SK-N-SH treated with all-trans-retinoic acid at 6 μM for 48 hours (cell line): ENCODE measurements around the gene MATK.

Experiments
- ATAC-seq: fragments of 200-7000 bp; cut with Tn5 transposase; 3 replicates; pipeline ENCODE4 v1.9.1; 2020; ENCODE audit warnings: mild to moderate bottlenecking, moderate library complexity
- ARNTL ChIP-seq: fragments of 450-650 bp; formaldehyde crosslinking; IDR thresholded peaks from 2 replicates; pipeline ENCODE4 v1.5.0; 2020; ENCODE audit warnings: low read depth, mild to moderate bottlenecking, moderate library complexity, borderline replicate concordance
- BACH2 ChIP-seq: fragments of 250-450 bp; sonication (Bioruptor Pico); IDR thresholded peaks from 2 replicates; pipeline ENCODE4 v1.9.0; 2021; ENCODE audit warnings: mild to moderate bottlenecking, borderline replicate concordance
- CREB5 ChIP-seq: fragments of 250-450 bp; sonication (Bioruptor Pico); IDR thresholded peaks from 2 replicates; pipeline ENCODE4 v1.5.1; 2020; ENCODE audit warnings: low read depth, mild to moderate bottlenecking, moderate library complexity
- CSDC2 ChIP-seq: fragments of 250-450 bp; sonication (Bioruptor Pico); IDR thresholded peaks from 2 replicates; pipeline ENCODE4 v1.5.0; 2020; ENCODE audit warnings: mild to moderate bottlenecking, moderate library complexity
- ESRRG ChIP-seq: fragments of 250-450 bp; sonication (Bioruptor Pico); IDR thresholded peaks from 2 replicates; pipeline ENCODE4 v1.6.1; 2021; ENCODE audit warnings: mild to moderate bottlenecking
- GLIS3 ChIP-seq: fragments of 250-450 bp; sonication (Bioruptor Pico); IDR thresholded peaks from 2 replicates; pipeline ENCODE4 v1.5.0; 2020; ENCODE audit warnings: mild to moderate bottlenecking, moderate library complexity
- ISL1 ChIP-seq: fragments of 250-450 bp; sonication (Bioruptor Pico); IDR thresholded peaks from 2 replicates; pipeline ENCODE4 v2.1.2; 2022; ENCODE audit warnings: mild to moderate bottlenecking, moderate library complexity
- OSR1 ChIP-seq: fragments of 250-450 bp; sonication (Bioruptor Pico); IDR thresholded peaks from 2 replicates; pipeline ENCODE4 v1.8.0; 2022; ENCODE audit warnings: moderate library complexity, mild to moderate bottlenecking, inconsistent platforms
- PPARA ChIP-seq: fragments of 250-450 bp; sonication (Bioruptor Pico); IDR thresholded peaks from 2 replicates; pipeline ENCODE4 v1.5.0; 2020; ENCODE audit warnings: mild to moderate bottlenecking, borderline replicate concordance
- RARB ChIP-seq: fragments of 250-450 bp; sonication (Bioruptor Pico); IDR thresholded peaks from 2 replicates; pipeline ENCODE4 v1.8.0; 2021; ENCODE audit warnings: mild to moderate bottlenecking, moderate library complexity
- SNAI2 ChIP-seq: fragments of 250-450 bp; sonication (Bioruptor Pico); IDR thresholded peaks from 2 replicates; pipeline ENCODE4 v1.5.0; 2020; ENCODE audit warnings: mild to moderate bottlenecking, moderate library complexity
- TCF4 ChIP-seq: fragments of 250-450 bp; sonication (Bioruptor Pico); IDR thresholded peaks from 2 replicates; pipeline ENCODE4 v1.8.0; 2021; ENCODE audit warnings: mild to moderate bottlenecking, moderate library complexity, borderline replicate concordance
- TOX ChIP-seq: fragments of 250-450 bp; sonication (Bioruptor Pico); IDR thresholded peaks from 2 replicates; pipeline ENCODE4 v1.8.0; 2021; ENCODE audit warnings: mild to moderate bottlenecking, moderate library complexity, borderline replicate concordance
- ZFP3 ChIP-seq: fragments of 250-450 bp; sonication (Bioruptor Pico); IDR thresholded peaks from 2 replicates; pipeline ENCODE4 v1.5.0; 2020; ENCODE audit warnings: mild to moderate bottlenecking, moderate library complexity
- ZNF565 ChIP-seq: fragments of 450-650 bp; formaldehyde crosslinking; conservative IDR thresholded peaks from 2 replicates; pipeline ENCODE4 v1.5.0; 2020; ENCODE audit warnings: low read depth, mild to moderate bottlenecking, moderate library complexity
- ZNF8 ChIP-seq: fragments of 450-650 bp; formaldehyde crosslinking; IDR thresholded peaks from 2 replicates; pipeline ENCODE4 v1.5.0; 2020; ENCODE audit warnings: mild to moderate bottlenecking, moderate library complexity
- TF ChIP-seq, protein P1 (sequence below): fragments of 250-450 bp; sonication (Bioruptor Pico); IDR thresholded peaks from 2 replicates; pipeline ENCODE4 v1.5.0; 2020; ENCODE audit warnings: mild to moderate bottlenecking, moderate library complexity
- TF ChIP-seq, protein P2 (sequence below): fragments of 250-450 bp; sonication (Bioruptor Pico); IDR thresholded peaks from 2 replicates; pipeline ENCODE4 v1.5.1; 2021; ENCODE audit warnings: mild to moderate bottlenecking, moderate library complexity

MATK gene

DNA sequence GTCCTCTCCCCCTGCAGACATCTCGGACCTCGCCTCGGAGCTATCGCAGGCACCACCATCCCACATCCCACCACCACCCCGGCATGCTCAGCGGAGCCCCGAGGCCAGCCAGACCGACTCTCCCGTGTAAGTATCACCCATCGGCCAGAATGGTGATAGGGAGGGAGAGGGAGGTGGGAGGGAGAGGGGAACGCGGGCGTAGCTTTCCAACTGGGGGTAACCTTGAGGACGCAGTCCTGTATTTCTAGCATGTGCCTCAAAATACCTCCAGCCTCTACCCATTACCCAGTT lies 51.9 kb downstream of the MATK start:
- TF ChIP-seq TCF4 (CRISPR knock-in tag) (no peak), SNAI2 (CRISPR knock-in tag) (no peak), ESRRG (CRISPR knock-in tag) (no peak), CSDC2 (no peak), ARNTL (no peak), ZNF8 (no peak)
- TF ChIP-seq, protein P1, sequence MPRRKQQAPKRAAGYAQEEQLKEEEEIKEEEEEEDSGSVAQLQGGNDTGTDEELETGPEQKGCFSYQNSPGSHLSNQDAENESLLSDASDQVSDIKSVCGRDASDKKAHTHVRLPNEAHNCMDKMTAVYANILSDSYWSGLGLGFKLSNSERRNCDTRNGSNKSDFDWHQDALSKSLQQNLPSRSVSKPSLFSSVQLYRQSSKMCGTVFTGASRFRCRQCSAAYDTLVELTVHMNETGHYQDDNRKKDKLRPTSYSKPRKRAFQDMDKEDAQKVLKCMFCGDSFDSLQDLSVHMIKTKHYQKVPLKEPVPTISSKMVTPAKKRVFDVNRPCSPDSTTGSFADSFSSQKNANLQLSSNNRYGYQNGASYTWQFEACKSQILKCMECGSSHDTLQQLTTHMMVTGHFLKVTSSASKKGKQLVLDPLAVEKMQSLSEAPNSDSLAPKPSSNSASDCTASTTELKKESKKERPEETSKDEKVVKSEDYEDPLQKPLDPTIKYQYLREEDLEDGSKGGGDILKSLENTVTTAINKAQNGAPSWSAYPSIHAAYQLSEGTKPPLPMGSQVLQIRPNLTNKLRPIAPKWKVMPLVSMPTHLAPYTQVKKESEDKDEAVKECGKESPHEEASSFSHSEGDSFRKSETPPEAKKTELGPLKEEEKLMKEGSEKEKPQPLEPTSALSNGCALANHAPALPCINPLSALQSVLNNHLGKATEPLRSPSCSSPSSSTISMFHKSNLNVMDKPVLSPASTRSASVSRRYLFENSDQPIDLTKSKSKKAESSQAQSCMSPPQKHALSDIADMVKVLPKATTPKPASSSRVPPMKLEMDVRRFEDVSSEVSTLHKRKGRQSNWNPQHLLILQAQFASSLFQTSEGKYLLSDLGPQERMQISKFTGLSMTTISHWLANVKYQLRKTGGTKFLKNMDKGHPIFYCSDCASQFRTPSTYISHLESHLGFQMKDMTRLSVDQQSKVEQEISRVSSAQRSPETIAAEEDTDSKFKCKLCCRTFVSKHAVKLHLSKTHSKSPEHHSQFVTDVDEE (CRISPR knock-in tag): no peak
- no peak; the same call in 2 of the 3 replicates for ATAC-seq

DNA sequence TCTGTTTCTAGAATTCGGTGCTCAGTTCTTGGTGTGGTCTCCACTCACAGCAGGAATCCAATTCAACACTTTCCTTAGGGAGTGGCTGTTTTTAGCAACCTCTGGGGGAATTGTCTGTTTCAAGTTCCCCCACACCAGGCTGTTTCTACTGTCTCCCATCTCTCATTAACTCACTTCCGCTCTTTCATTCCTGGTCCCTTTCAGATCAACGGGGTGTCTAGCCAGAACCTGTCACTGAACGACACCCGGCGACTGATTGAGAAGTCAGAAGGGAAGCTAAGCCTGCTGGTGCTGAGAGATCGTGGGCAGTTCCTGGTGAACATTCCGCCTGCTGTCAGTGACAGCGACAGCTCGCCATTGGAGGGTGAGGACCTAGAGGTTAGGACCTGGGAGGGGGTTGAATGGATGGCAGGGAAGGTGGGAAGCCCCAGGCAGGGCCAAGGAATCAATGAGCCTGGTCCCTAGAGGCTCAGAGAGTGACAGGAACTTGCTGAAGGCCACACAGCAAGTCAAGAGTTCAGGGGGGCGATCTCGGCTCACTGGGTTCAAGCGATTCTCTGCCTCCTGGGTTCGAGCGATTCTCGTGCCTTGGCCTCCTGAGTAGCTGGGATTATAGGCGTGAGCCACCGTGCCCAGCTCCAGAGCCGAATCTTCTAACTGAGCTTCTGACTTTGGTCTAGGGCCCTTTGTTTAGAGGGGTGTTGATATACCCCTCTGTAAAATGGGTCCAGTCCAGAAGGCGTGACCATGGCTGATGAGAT lies 52.5 kb downstream of the MATK start:
- no peak for TF ChIP-seq CREB5 (CRISPR knock-in tag)
- TF ChIP-seq PPARA (CRISPR knock-in tag): no peak
- TF ChIP-seq CSDC2: no peak
- TF ChIP-seq ISL1 (CRISPR knock-in tag): no peak
- TF ChIP-seq ZFP3 (CRISPR knock-in tag): no peak
- TF ChIP-seq ZNF565 (CRISPR knock-in tag): no peak
- ATAC-seq: no peak

- TF ChIP-seq TOX (no peak), TCF4 (CRISPR knock-in tag) (no peak), CREB5 (CRISPR knock-in tag) (no peak), RARB (CRISPR knock-in tag) (no peak), PPARA (CRISPR knock-in tag) (no peak), BACH2 (CRISPR knock-in tag) (no peak), OSR1 (CRISPR knock-in tag) (no peak)
- TF ChIP-seq, protein P1 (CRISPR knock-in tag): no peak
- TF ChIP-seq, protein P2, sequence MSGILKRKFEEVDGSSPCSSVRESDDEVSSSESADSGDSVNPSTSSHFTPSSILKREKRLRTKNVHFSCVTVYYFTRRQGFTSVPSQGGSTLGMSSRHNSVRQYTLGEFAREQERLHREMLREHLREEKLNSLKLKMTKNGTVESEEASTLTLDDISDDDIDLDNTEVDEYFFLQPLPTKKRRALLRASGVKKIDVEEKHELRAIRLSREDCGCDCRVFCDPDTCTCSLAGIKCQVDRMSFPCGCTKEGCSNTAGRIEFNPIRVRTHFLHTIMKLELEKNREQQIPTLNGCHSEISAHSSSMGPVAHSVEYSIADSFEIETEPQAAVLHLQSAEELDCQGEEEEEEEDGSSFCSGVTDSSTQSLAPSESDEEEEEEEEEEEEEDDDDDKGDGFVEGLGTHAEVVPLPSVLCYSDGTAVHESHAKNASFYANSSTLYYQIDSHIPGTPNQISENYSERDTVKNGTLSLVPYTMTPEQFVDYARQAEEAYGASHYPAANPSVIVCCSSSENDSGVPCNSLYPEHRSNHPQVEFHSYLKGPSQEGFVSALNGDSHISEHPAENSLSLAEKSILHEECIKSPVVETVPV (CRISPR knock-in tag): no peak
- TF ChIP-seq, all 23 proteins: peak for 0
- no peak for ATAC-seq
These were observed 54.1 kb downstream of the MATK start for GRCh38 chr19:3732108-3732507.

GRCh38 chr19:3730457-3730958 lies 55.7 kb downstream of the MATK start:
- no peak for ATAC-seq
- TF ChIP-seq BACH2 (CRISPR knock-in tag) (no peak), PPARA (CRISPR knock-in tag) (no peak), GLIS3 (CRISPR knock-in tag) (no peak), OSR1 (CRISPR knock-in tag) (no peak), TCF4 (CRISPR knock-in tag) (no peak), CSDC2 (no peak), CREB5 (CRISPR knock-in tag) (no peak), ESRRG (CRISPR knock-in tag) (no peak), ZNF565 (CRISPR knock-in tag) (no peak), ZNF8 (no peak), ARNTL (no peak)
- TF ChIP-seq, protein P1 (CRISPR knock-in tag): no peak
